ENCODE results near the gene SRCAP. TPM values are rescaled to one million over a fixed set of nuclear protein-coding genes. Genes with fewer than 3 reads are reported as not detected.

Gene SRCAP
- total RNA-seq, 2 experiments from 2014 or later: 57.2 to 64.7 TPM

DNA sequence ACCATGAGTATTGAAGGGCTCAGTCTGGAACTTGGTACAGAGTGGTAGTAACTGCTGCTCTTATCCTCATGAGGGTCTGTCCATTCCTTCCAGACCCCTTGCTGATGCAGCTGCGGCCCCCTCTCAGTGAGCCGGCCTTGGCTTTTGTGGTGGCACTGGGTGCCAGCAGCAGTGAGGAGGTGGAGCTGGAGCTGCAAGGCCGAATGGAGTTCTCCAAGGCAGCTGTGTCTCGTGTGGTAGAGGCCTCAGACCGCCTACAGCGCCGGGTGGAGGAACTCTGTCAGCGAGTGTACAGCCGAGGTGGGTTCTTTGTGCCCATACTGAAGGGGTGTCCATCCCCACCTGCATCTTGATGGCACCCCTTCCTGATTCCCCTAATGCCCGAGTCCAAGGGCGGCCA is 65.1 kb downstream of the SRCAP start:
- TF ChIP-seq, protein P1, sequence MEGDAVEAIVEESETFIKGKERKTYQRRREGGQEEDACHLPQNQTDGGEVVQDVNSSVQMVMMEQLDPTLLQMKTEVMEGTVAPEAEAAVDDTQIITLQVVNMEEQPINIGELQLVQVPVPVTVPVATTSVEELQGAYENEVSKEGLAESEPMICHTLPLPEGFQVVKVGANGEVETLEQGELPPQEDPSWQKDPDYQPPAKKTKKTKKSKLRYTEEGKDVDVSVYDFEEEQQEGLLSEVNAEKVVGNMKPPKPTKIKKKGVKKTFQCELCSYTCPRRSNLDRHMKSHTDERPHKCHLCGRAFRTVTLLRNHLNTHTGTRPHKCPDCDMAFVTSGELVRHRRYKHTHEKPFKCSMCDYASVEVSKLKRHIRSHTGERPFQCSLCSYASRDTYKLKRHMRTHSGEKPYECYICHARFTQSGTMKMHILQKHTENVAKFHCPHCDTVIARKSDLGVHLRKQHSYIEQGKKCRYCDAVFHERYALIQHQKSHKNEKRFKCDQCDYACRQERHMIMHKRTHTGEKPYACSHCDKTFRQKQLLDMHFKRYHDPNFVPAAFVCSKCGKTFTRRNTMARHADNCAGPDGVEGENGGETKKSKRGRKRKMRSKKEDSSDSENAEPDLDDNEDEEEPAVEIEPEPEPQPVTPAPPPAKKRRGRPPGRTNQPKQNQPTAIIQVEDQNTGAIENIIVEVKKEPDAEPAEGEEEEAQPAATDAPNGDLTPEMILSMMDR (IDR thresholded peaks at IDR 0.05): no peak
- no peaks in the 10 kb centered on the region for H3K9me3 Mint-ChIP-seq
- peak overlapping the region; percentile 93 for H3K4me3 Mint-ChIP-seq
- ATAC-seq: no peak
- ChIA-PET POLR2A (interaction anchor here (0.6 to 4.5 kb wide), 6 partner anchors 10 to 810 kb away, joined by 3 to 23 read pairs (median 3); no protein-coding TSS in a partner anchor), CTCF (interaction anchor here (2.1 kb wide), 1 partner anchor 50 kb away, joined by 7 read pairs; no protein-coding TSS in a partner anchor)
- intact Hi-C loops (cut with micrococcal nuclease): loop anchor here (10.0 kb wide), 1 partner anchor 49 kb away; no protein-coding TSS in a partner anchor
- no peak overlapping the region for H3K27ac Mint-ChIP-seq
- peaks cover 24% of the 10 kb centered on the region for H3K4me1 Mint-ChIP-seq (ENCODE audit: low read depth)
- no peaks in the 10 kb centered on the region for H3K27me3 Mint-ChIP-seq
- H3K36me3 Mint-ChIP-seq (ENCODE audit: low read depth): peaks cover 46% of the 10 kb centered on the region
- DNase-seq: no peak

- Mint-ChIP-seq H3K4me3 (no peak overlapping the region), H3K36me3 (ENCODE audit: low read depth) (peaks cover 47% of the 10 kb centered on the region), H3K27ac (no peak overlapping the region), H3K9me3 (no peaks in the 10 kb centered on the region), H3K4me1 (ENCODE audit: low read depth) (peaks cover 24% of the 10 kb centered on the region), H3K27me3 (no peaks in the 10 kb centered on the region)
- TF ChIP-seq, protein P1 (IDR thresholded peaks at IDR 0.05): no peak
- no peak for DNase-seq
- POLR2A ChIA-PET: interaction anchor here (0.6 to 4.5 kb wide), 7 partner anchors 9 to 387 kb away, joined by 3 to 23 read pairs (median 3); no protein-coding TSS in a partner anchor
- intact Hi-C loops (cut with micrococcal nuclease): loop anchor here (10.0 kb wide), 1 partner anchor 50 kb away; no protein-coding TSS in a partner anchor
- CTCF ChIA-PET: interaction anchor here (0.9 to 1.2 kb wide), 3 partner anchors 17 to 137 kb away, joined by 3 read pairs; partner anchors contain the start of gene PHKG2
- ATAC-seq: no peak
Observed at GRCh38 chr16:30764816-30765465, 66.0 kb downstream of the SRCAP start.

GRCh38 chr16:30766206-30766932 is 67.4 kb downstream of the SRCAP start:
- DNase-seq (no peak), ATAC-seq (no peak)
- H3K27ac Mint-ChIP-seq: no peak overlapping the region
- H3K4me1 Mint-ChIP-seq (ENCODE audit: low read depth): peaks cover 14% of the 10 kb centered on the region
- intact Hi-C loops (cut with micrococcal nuclease): loop anchor here (10.0 kb wide), 1 partner anchor 52 kb away; no protein-coding TSS in a partner anchor
- H3K27me3 Mint-ChIP-seq: no peaks in the 10 kb centered on the region
- ChIA-PET CTCF (no interaction called here), POLR2A (interaction anchor here (0.5 to 4.5 kb wide), 3 partner anchors 8 to 107 kb away, joined by 3 to 23 read pairs (median 7); no protein-coding TSS in a partner anchor)
- TF ChIP-seq, protein P1 (IDR thresholded peaks at IDR 0.05): no peak
- H3K4me3 Mint-ChIP-seq: no peak overlapping the region
- H3K36me3 Mint-ChIP-seq (ENCODE audit: low read depth): peaks cover 49% of the 10 kb centered on the region
- no peaks in the 10 kb centered on the region for H3K9me3 Mint-ChIP-seq

- ATAC-seq: no peak
- ChIA-PET CTCF (no interaction called here), POLR2A (interaction anchor here (0.5 kb wide), 1 partner anchor 107 kb away, joined by 3 read pairs; no protein-coding TSS in a partner anchor)
Observed at GRCh38 chr16:30766933-30767284, 67.9 kb downstream of the SRCAP start.

More at GRCh38 chr16:30766933-30767284, 67.9 kb downstream of the SRCAP start:
- no peak overlapping the region for H3K4me3 Mint-ChIP-seq
- intact Hi-C loops (cut with micrococcal nuclease): loop anchor here (10.0 kb wide), 1 partner anchor 52 kb away; no protein-coding TSS in a partner anchor
- H3K4me1 Mint-ChIP-seq (ENCODE audit: low read depth): peaks cover 14% of the 10 kb centered on the region
- TF ChIP-seq, protein P1 (IDR thresholded peaks at IDR 0.05): no peak
- peak overlapping the region; percentile 57 for H3K27ac Mint-ChIP-seq
- H3K36me3 Mint-ChIP-seq (ENCODE audit: low read depth): peaks cover 49% of the 10 kb centered on the region
- no peaks in the 10 kb centered on the region for H3K9me3 Mint-ChIP-seq
- DNase-seq: no peak
- no peaks in the 10 kb centered on the region for H3K27me3 Mint-ChIP-seq

All from activated CD8-positive, alpha-beta T cell treated with anti-CD3 and anti-CD28 coated beads for 36 hours (primary cell).